HepG2 (cell line): ENCODE results near the gene EPS8. TPM values are rescaled to one million over a fixed set of nuclear protein-coding genes. Genes with fewer than 3 reads are reported as not detected.

Experiments used
- ATAC-seq: fragments of 200-7000 bp; cut with Tn5 transposase; 3 replicates; pipeline ENCODE4 v1.9.1; 2020; ENCODE audit warnings: mild to moderate bottlenecking, moderate library complexity
- BruUV-seq: library from RNA; stranded (reverse); fragments of 400-500 nt; replicated peaks from 2 replicates; lab custom pipeline; 2021; lab: Mats Ljungman, UMichigan
- CTCF ChIA-PET: fragments of 300-600 bp; formaldehyde crosslinking; extraction: SDS; loops from one replicate; lab custom pipeline; 2021; ENCODE audit warnings: low total read pairs, inconsistent platforms, low intra/inter-chr PET ratio; lab: Yijun Ruan, JAX
- POLR2A ChIA-PET: fragments of 350-600 bp; sonication (Branson Sonifier 250); formaldehyde crosslinking; loops from one replicate; lab custom pipeline; 2020; ENCODE audit warnings: antibody characterized with exemption, inconsistent platforms; lab: Yijun Ruan, JAX
- DNase-seq: peaks from one replicate; pipeline ENCODE4 v3.0.0-alpha.2; 2015; ENCODE audit warnings: low spot score
- FAIRE-seq: peaks from 3 replicates; lab custom pipeline; 2011; peaks lifted over from hg19 to GRCh38; lab: Jason Lieb, UNC
- H2AFZ ChIP-seq: one replicate; pipeline ENCODE4 v1.6.1; 2011; ENCODE audit warnings: low read length, inconsistent platforms
- H3K27ac ChIP-seq: fragments of 300-600 bp; 3 replicates; pipeline ENCODE4 v1.8.0; 2011; ENCODE audit warnings: mixed run types, mild to moderate bottlenecking, mixed read lengths, low read length, inconsistent platforms; ENCODE audit not compliant: insufficient read depth; ENCODE audit errors: extremely low read length
- H3K27me3 ChIP-seq, 2 experiments: fragments of 200-600 bp in 1 of 2; 2 replicates in 1 of 2; 3 replicates in 1 of 2; pipeline versions ENCODE4 v1.6.0 to v1.8.0; 2011; ENCODE audit warnings: low read length in 2 of 2, mild to moderate bottlenecking in 2 of 2, moderate library complexity in 2 of 2, inconsistent platforms in 1 of 2; ENCODE audit not compliant: insufficient read depth in 2 of 2, control insufficient read depth in 1 of 2
- H3K36me3 ChIP-seq, 2 experiments: fragments of 200-600 bp in 1 of 2; replicated peaks in 1 of 2; 2 replicates in 1 of 2; 3 replicates in 1 of 2; pipeline versions ENCODE4 v1.5.1 to v1.8.0; 2011; ENCODE audit warnings: low read length in 2 of 2, inconsistent platforms in 1 of 2; ENCODE audit not compliant: insufficient read depth in 2 of 2, control insufficient read depth in 1 of 2
- H3K4me1 ChIP-seq: 2 replicates; pipeline ENCODE4 v1.5.1; 2012; ENCODE audit warnings: low read length, inconsistent platforms; ENCODE audit not compliant: insufficient read depth
- H3K4me2 ChIP-seq: 2 replicates; pipeline ENCODE4 v1.6.0; 2011; ENCODE audit warnings: low read depth, low read length, inconsistent platforms
- H3K4me3 ChIP-seq, 3 experiments: fragments of 200-600 bp in 1 of 3; sonication (generic), shearing (Covaris generic) in 1 of 3; replicated peaks in 1 of 3; 2 replicates each; pipeline ENCODE4 v1.5.1; 2011 to 2016; ENCODE audit warnings: low read length in 3 of 3, inconsistent platforms in 2 of 3, low read depth in 2 of 3, mild to moderate bottlenecking in 2 of 3, control low read depth in 1 of 3, mixed read lengths in 1 of 3; ENCODE audit not compliant: insufficient read depth in 1 of 3
- H3K79me2 ChIP-seq: one replicate; pipeline ENCODE4 v1.6.1; 2011; ENCODE audit warnings: low read length, inconsistent platforms; ENCODE audit not compliant: insufficient read depth
- H3K9ac ChIP-seq: 2 replicates; pipeline ENCODE4 v1.6.0; 2011; ENCODE audit warnings: mild to moderate bottlenecking, low read depth, low read length, inconsistent platforms; ENCODE audit not compliant: insufficient read depth
- H3K9me3 ChIP-seq: 2 replicates; pipeline ENCODE4 v1.5.1; 2012; ENCODE audit warnings: mild to moderate bottlenecking, low read length
- H4K20me1 ChIP-seq: 2 replicates; pipeline ENCODE4 v1.6.0; 2011; ENCODE audit warnings: inconsistent platforms, mild to moderate bottlenecking, low read length, moderate library complexity; ENCODE audit not compliant: insufficient read depth
- CCDC6 ChIP-seq: sonication (generic); formaldehyde crosslinking; IDR thresholded peaks from 2 replicates; pipeline ENCODE4 v1.8.1; 2022; ENCODE audit warnings: mild to moderate bottlenecking, missing genetic modification reagents, moderate library complexity
- CEBPG ChIP-seq: IDR thresholded peaks from 2 replicates; pipeline ENCODE4 v1.6.1; 2016
- CREB1 ChIP-seq, 2 experiments: fragments of 450-650 bp in 1 of 2; IDR thresholded peaks; 2 replicates each; pipeline ENCODE4 v1.6.1; 2016 to 2017; ENCODE audit warnings: control low read depth in 1 of 2, mild to moderate bottlenecking in 1 of 2, missing compliant biosample characterization in 1 of 2, missing genetic modification characterization in 1 of 2
- ELF3 ChIP-seq: IDR thresholded peaks from 2 replicates; pipeline ENCODE4 v1.6.1; 2016; ENCODE audit warnings: missing genetic modification reagents, missing compliant biosample characterization
- GFI1 ChIP-seq: sonication (generic); formaldehyde crosslinking; IDR thresholded peaks from 2 replicates; pipeline ENCODE4 v1.5.0; 2020; ENCODE audit warnings: missing genetic modification reagents, mild to moderate bottlenecking, borderline replicate concordance
- HMG20B ChIP-seq: conservative IDR thresholded peaks from 2 replicates; pipeline ENCODE4 v1.6.1; 2016; ENCODE audit warnings: missing genetic modification reagents, missing compliant biosample characterization
- HNF1A ChIP-seq, 2 experiments: sonication (generic) in 1 of 2; formaldehyde crosslinking in 1 of 2; IDR thresholded peaks; 2 replicates each; pipeline versions ENCODE4 v1.4.0 to v1.6.1; 2016 to 2020; ENCODE audit warnings: borderline replicate concordance in 1 of 2, low read depth in 1 of 2, mild to moderate bottlenecking in 1 of 2, missing genetic modification reagents in 1 of 2
- HNF4A ChIP-seq: sonication (generic); formaldehyde crosslinking; IDR thresholded peaks from 2 replicates; pipeline ENCODE4 v1.4.0; 2020; ENCODE audit warnings: missing genetic modification reagents
- NCOA2 ChIP-seq: sonication (generic); formaldehyde crosslinking; IDR thresholded peaks from 2 replicates; pipeline ENCODE4 v1.8.0; 2022; ENCODE audit warnings: inconsistent platforms
- NR2F6 ChIP-seq, 2 experiments: IDR thresholded peaks; 2 replicates each; pipeline ENCODE4 v1.6.1; 2016; ENCODE audit warnings: antibody characterized with exemption in 1 of 2, mild to moderate bottlenecking in 1 of 2
- POLR2G ChIP-seq: fragments of 200-400 bp; formaldehyde crosslinking; IDR thresholded peaks from 2 replicates; pipeline ENCODE4 v1.6.1; 2018; ENCODE audit warnings: mild to moderate bottlenecking, low read depth, low read length, moderate library complexity
- SP1 ChIP-seq, 2 experiments: fragments of 450-650 bp in 1 of 2; sonication (generic) in 1 of 2; formaldehyde crosslinking in 1 of 2; IDR thresholded peaks; 2 replicates each; pipeline versions ENCODE4 v1.4.0 to v1.6.1; 2016 to 2020; ENCODE audit warnings: missing genetic modification reagents in 1 of 2
- YY1 ChIP-seq: IDR thresholded peaks from 2 replicates; pipeline ENCODE4 v1.6.1; 2011; ENCODE audit warnings: low read length, low read depth, moderate library complexity, mild to moderate bottlenecking; ENCODE audit not compliant: insufficient read depth, insufficient replicate concordance
- ZBTB26 ChIP-seq: IDR thresholded peaks from 2 replicates; pipeline ENCODE4 v1.6.1; 2016; ENCODE audit warnings: missing compliant biosample characterization, missing genetic modification reagents, borderline replicate concordance
- ZFP1 ChIP-seq: IDR thresholded peaks from 2 replicates; pipeline ENCODE4 v1.6.1; 2016
- ZNF747 ChIP-seq: sonication (generic); formaldehyde crosslinking; IDR thresholded peaks from 2 replicates; pipeline ENCODE4 v1.8.1; 2023; ENCODE audit warnings: missing genetic modification reagents, mild to moderate bottlenecking, borderline replicate concordance
- ZSCAN30 ChIP-seq: sonication (generic); formaldehyde crosslinking; IDR thresholded peaks from 2 replicates; pipeline ENCODE4 v1.5.0; 2020; ENCODE audit warnings: mild to moderate bottlenecking, missing genetic modification reagents
- WGBS: methylation state at CpG from one replicate; pipeline ENCODE4 v1.1.6; 2017; ENCODE audit warnings: low lambda C conversion rate; 5-methylcytosine and 5-hydroxymethylcytosine counted together
- in situ Hi-C: cut with HindIII; loops from 2 replicates; pipeline ENCODE4 v1.10.0; 2017; ENCODE audit warnings: low pct_unique_long_range_greater_than_20kb; ENCODE audit not compliant: extremely low pct_ligation_motif_present
- intact Hi-C: fragments of 100-400 bp; cut with micrococcal nuclease; formaldehyde crosslinking; loops from one replicate; pipeline ENCODE4 v1.10.0; 2022; ENCODE audit not compliant: unreplicated experiment
- polyA plus RNA-seq, 8 experiments: library from polyadenylated mRNA; depleted of rRNA in 3 of 8; stranded (reverse) in 7 of 8; unstranded in 1 of 8; fragments of >200 nt; fragmentation: Illumina TruSeq in 4 of 8; extraction: Trizol in 4 of 8; gene quantifications; 2 replicates each; pipeline versions ENCODE4 v1.2.1 to v1.2.3, GENCODE V29; 2011 to 2016; ENCODE audit warnings: low read depth in 4 of 8, missing spikeins in 1 of 8, mixed read lengths in 1 of 8; ENCODE audit not compliant: insufficient read depth in 1 of 8
- total RNA-seq, 5 experiments: library from RNA; depleted of rRNA; stranded (reverse); fragments of >200 nt; fragmentation: Illumina TruSeq; extraction: Trizol; gene quantifications; 2 replicates each; pipeline ENCODE4 v1.2.3, GENCODE V29; 2016; ENCODE audit warnings: low read depth in 1 of 5

EPS8 gene
- total and polyA plus RNA-seq, 2 of the 13 experiments (the other 11 are each of a cell fraction or from before 2014, with no cell fraction given), result 37.1 to 43.4 TPM

GRCh38 chr12:15712823-15713660, 76.1 kb downstream of the EPS8 start:
- POLR2A ChIA-PET, result interaction anchor here (1.0 to 2.4 kb wide), 8 partner anchors 13 to 169 kb away, joined by 3 to 14 read pairs (median 4); partner anchors contain the start of genes EPS8 and STRAP
- H3K79me2 ChIP-seq, result peaks cover 66% of the 10 kb centered on the region
- in situ Hi-C loops (no loop called here), intact Hi-C loops (loop anchor here (5.0 kb wide), 1 partner anchor 121 kb away; no protein-coding TSS in a partner anchor)
- no peaks in the 10 kb centered on the region for H3K9me3 ChIP-seq
- DNase-seq, result peak; percentile 86
- peak; percentile 95 for FAIRE-seq
- H3K4me2 ChIP-seq, result peak overlapping the region; percentile 79
- no peaks in the 10 kb centered on the region for H3K27me3 ChIP-seq
- no peak overlapping the region for H2AFZ ChIP-seq
- TSS peak; percentile 69 for BruUV-seq
- H3K4me3 ChIP-seq, result peak overlapping the region; percentile 59 to 66 (median 59); a peak in 5 of 6 replicates
- ATAC-seq, result peak; percentile 94
- H3K9ac ChIP-seq, result peak overlapping the region; percentile 70
- peak overlapping the region; percentile 84 for H3K27ac ChIP-seq
- WGBS, result 2% methylated on average over 8 of the region's 8 CpGs
- H3K4me1 ChIP-seq, result peaks cover 64% of the 10 kb centered on the region
- no peaks in the 10 kb centered on the region for H3K36me3 ChIP-seq
- H4K20me1 ChIP-seq, result no peaks in the 10 kb centered on the region
- CTCF ChIA-PET, result no interaction called here
- no peak for TF ChIP-seq SP1 (IDR thresholded peaks at IDR 0.05)
- 0 out of 2 replicates have a peak, but pooled peaks have one; percentile 35 for TF ChIP-seq SP1 (CRISPR knock-in tag; IDR thresholded peaks at IDR 0.05)
- no peak for TF ChIP-seq CCDC6 (CRISPR knock-in tag)
- no peak for TF ChIP-seq HMG20B
- peak; percentile 76; the same call in 1 of the 2 replicates for TF ChIP-seq ELF3 (CRISPR knock-in tag)
- 0 out of 2 replicates have a peak, but pooled peaks have one; percentile 30 for TF ChIP-seq ZNF747 (CRISPR knock-in tag)
- peak; percentile 90 for TF ChIP-seq HNF4A (CRISPR knock-in tag)
- TF ChIP-seq YY1, result peak; percentile 40
- TF ChIP-seq ZFP1 (CRISPR knock-in tag), result peak; percentile 20; the same call in 1 of the 2 replicates
- 0 out of 2 replicates have a peak, but pooled peaks have one; percentile 15 for TF ChIP-seq CREB1 (IDR thresholded peaks at IDR 0.05)
- 0 out of 2 replicates have a peak, but pooled peaks have one; percentile 77 for TF ChIP-seq CREB1 (CRISPR knock-in tag; IDR thresholded peaks at IDR 0.05)
- no peak for TF ChIP-seq ZBTB26
- TF ChIP-seq NCOA2, result peak; percentile 68; the same call in 1 of the 2 replicates
- peak; percentile 52 for TF ChIP-seq CEBPG (CRISPR knock-in tag)
- TF ChIP-seq ZSCAN30, result no peak
- peak; percentile 66 for TF ChIP-seq POLR2G
- TF ChIP-seq NR2F6 (IDR thresholded peaks at IDR 0.05), result peak; percentile 76
- peak; percentile 77 for TF ChIP-seq NR2F6 (CRISPR knock-in tag; IDR thresholded peaks at IDR 0.05)
- peak; percentile 89 for TF ChIP-seq HNF1A (IDR thresholded peaks at IDR 0.05; ENCODE audit: low read depth)
- TF ChIP-seq HNF1A (CRISPR knock-in tag; IDR thresholded peaks at IDR 0.05; ENCODE audit: borderline replicate concordance), result peak; percentile 90; the same call in 1 of the 2 replicates
- TF ChIP-seq GFI1 (CRISPR knock-in tag), result peak; percentile 89
